GM12865 (cell line): Measurements from ENCODE around the gene GPR153.

ENCODE experiments used
- DNase-seq: peaks from one replicate; pipeline ENCODE4 v3.0.0; 2010; ENCODE audit warnings: low read depth
- H3K4me3 ChIP-seq: 2 replicates; pipeline ENCODE4 v1.5.1; 2011; ENCODE audit warnings: mild to moderate bottlenecking, low read depth, low read length, control low read depth
- TF ChIP-seq, protein P1 (sequence below): IDR thresholded peaks from 2 replicates; pipeline ENCODE4 v1.5.1; 2011; ENCODE audit warnings: low read length, control low read depth, low read depth, inconsistent platforms; ENCODE audit not compliant: insufficient read depth; ENCODE audit errors: missing control alignments

The GPR153 gene

DNA sequence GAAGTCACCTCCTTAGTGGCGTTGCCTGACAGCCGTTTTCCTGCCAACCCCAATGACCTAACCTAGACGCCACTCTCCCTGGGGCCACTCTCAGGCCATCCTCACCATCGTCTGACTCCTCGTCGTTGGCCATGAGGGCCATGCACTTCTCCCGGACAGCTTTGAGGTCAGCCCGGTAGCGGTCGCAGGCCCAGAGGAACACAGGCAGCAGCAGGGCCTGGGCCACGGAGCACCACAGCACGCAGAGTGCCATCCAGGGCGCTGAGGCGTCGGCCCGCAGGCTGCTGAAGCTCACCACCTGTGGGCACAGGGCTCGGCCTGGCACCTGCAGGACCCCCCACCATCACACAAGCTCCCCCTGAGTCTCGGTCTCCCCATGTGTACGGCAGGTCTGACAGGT lies 9.7 kb downstream of the GPR153 start:
- TF ChIP-seq, protein P1, sequence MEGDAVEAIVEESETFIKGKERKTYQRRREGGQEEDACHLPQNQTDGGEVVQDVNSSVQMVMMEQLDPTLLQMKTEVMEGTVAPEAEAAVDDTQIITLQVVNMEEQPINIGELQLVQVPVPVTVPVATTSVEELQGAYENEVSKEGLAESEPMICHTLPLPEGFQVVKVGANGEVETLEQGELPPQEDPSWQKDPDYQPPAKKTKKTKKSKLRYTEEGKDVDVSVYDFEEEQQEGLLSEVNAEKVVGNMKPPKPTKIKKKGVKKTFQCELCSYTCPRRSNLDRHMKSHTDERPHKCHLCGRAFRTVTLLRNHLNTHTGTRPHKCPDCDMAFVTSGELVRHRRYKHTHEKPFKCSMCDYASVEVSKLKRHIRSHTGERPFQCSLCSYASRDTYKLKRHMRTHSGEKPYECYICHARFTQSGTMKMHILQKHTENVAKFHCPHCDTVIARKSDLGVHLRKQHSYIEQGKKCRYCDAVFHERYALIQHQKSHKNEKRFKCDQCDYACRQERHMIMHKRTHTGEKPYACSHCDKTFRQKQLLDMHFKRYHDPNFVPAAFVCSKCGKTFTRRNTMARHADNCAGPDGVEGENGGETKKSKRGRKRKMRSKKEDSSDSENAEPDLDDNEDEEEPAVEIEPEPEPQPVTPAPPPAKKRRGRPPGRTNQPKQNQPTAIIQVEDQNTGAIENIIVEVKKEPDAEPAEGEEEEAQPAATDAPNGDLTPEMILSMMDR: no peak
- H3K4me3 ChIP-seq: no peak overlapping the region
- no peak for DNase-seq

DNA sequence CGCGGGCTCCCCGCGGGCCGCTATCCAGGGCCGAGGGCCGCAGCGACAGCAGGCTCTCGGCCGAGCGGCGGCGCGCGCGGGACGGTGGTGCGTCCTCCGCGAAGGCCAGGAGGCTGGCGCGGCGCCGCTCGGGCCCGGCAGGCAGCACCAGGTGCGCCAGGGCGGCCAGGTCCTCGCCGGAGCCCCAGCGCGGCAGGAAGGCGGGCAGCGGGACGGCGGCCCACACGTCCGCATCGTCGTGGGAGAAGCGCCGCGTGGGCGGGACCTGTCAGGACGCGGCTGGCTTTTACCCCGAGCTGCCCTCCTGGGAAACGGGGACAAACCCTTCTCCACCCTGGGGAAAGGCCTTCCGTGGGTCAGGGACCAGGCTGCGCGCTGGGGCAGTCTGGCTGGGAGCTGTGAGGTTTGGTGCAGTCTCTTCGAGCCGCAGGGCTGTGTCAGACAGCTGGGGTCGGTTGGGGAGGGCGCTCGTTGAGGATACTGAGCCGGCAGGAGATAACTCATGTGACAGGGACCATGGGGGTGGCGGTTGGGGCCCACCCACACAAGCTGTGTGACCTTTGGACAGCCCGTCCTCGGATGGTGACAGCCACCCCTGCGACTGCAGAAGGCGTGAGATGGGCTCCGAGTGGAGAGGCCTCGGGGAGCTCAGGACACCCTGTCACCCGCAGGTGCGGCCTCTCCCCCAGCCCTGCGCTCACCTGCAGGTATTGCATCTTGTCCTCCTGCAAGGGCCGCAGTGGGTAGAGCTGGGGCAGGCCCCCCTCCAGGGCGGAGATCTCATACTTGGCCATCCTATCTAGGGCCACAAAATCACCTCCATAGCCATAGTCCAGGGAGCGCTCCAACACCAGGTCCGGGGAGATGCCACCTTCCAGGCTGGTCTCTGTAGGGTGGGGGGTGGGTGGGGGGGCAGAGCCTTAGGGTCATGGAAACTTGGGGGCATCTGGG lies 10.9 kb downstream of the GPR153 start:
- DNase-seq: no peak
- TF ChIP-seq, protein P1: no peak
- no peak overlapping the region for H3K4me3 ChIP-seq

DNA sequence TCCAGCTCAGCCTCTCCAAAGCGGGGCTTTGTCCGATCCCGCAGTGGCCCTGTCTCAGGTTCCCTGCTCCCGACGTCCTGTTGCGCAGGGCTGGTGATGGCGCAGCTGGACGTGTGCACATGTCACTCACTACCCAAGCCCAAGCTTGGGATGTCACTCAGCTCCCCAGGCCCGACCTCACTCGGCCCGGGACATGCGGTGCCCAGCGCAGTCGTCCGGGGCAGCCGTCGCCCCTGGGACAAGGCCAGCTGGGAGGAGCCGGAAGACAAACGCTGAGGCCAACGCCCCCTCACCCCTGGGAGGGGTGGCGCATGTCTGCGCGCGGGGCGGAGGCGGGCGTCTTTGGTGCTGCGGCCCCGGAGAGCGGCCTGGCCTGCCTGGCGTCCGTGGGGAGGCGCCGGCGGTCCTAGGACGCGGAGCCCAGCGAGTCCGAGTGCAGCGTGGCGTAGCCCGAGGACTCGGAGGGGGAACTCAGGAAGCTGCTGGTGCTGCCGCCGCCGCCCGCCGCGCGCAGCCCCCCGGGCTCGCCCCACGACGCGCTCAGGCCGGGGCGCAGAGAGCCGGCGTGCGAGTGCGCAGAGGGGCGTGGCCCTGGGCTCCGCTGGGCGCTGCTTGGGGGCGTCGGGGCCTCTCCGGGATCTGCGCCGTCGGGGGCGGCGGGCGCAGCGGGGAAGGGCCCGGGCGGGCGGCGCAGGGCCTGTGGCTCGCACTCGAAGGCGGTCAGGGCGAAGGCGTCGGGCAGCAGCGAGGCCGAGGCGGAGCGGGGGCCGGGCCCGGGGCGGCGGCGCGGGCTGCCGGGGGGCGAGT lies 11.8 kb downstream of the GPR153 start:
- TF ChIP-seq, protein P1: no peak
- DNase-seq: no peak
- no peak overlapping the region for H3K4me3 ChIP-seq

DNA sequence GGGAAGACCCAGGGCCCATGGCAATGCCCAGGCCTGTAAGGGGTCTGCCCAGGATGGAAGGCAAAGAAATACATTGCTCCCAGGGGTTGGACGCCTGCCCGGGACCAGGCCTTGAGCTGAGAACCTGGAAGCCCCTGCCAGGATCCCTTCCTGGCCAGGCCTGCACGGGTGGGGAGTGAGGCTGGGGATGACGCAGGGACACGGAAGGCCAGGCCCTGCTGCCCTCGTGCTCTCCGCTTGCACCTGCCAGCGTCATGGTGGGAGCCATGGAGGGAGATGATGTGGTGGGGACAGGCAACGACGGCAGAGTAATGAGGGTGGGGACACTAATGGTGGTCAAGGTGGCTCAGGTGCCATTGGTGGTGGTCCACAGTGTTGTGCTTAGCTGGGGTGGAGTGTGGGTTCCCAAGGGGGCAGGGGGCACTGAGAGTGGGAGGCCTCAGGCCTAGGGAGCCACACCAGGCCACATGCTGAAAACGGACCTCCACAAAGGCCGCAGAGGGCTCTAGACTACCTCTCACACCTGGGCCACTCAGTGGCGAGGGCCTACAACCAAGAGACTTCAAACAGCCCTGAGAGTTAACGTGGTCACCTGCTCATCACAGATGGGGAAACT lies 12.6 kb downstream of the GPR153 start:
- no peak for DNase-seq
- TF ChIP-seq, protein P1: no peak
- no peak overlapping the region for H3K4me3 ChIP-seq

DNA sequence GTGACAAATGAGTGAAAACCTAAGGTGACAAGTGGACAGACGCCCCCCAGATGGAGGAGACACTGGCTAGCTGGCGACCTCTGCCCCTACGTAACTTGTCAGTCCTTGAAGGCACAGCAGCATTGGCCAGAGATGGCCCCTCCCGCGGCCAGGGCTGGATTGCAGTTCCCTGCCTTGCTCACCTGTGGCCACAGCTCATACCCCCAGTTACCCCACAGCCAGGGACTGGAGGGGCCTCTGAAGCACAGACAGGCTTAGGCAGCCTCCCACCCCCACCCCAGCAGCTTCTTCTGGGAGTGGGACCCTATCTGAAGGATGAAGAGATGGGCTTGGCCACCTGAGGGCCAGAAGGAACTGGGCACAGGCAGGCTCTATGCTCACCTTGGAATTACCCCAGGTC lies 13.2 kb downstream of the GPR153 start:
- no peak overlapping the region for H3K4me3 ChIP-seq
- no peak for DNase-seq
- TF ChIP-seq, protein P1: no peak

DNA sequence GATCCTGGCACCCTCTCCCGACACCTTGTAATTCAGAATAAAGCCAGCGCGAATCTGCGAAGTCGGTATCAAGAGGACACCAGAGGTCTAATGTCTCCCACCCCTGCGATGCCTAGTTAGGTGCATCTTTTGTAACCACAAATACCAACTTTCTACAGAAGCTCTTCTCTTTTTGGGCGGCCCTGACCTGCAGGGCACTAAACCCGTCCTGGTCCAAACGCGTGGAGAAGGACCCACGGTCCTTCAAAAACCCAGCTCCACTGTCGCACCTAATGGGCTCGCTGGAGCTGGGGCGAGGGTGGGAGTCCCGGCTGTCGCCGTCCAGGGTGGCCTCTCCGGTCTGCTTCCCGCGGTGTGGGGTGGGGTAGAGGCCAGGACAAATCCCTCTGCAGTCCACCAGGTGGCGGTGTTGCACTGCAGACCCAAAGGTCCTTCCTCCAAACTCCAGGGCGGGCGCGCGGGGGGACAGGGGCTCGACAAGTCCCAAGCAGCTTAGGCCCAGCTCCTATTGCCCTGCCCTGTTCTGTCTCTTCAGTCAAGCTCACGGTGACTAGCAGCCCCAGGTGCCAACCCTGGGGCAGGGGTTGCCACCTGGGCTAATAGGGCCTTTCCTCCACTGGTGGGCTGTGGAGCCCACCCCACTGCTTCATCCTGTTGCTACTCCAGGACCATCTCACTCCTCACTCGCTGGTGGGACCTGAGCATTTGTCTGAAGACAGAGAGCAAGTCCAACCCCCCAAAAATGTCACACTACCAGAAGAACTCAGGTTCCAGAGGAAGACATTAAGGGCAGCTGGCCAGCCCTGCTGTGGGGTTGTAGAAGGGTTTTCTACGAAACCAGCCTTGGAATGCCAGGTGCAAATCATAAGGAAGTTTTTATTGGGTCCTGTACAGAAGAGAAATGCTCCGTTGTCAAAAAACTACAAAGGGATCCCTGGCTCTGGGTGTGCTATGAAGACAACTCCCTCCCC lies 14.1 kb downstream of the GPR153 start:
- TF ChIP-seq, protein P1: peak; percentile 93
- no peak overlapping the region for H3K4me3 ChIP-seq
- peak; percentile 85 for DNase-seq
